GM10248 (cell line): ENCODE measurements around the gene PRC1.

Experiments
- CTCF ChIA-PET: fragments of 300-600 bp; sonication (Branson Sonifier 250); formaldehyde crosslinking; extraction: SDS; loops from one replicate; lab custom pipeline; 2021; ENCODE audit warnings: antibody characterized with exemption; lab: Yijun Ruan, JAX
- POLR2A ChIA-PET: fragments of 350-650 bp; sonication (Branson Sonifier 250); formaldehyde crosslinking; extraction: SDS; loops from one replicate; lab custom pipeline; 2020; ENCODE audit warnings: antibody characterized with exemption; lab: Yijun Ruan, JAX
- DNase-seq: peaks from one replicate; pipeline ENCODE4 v3.0.0; 2012; ENCODE audit errors: extremely low spot score
- CTCF ChIP-seq: IDR thresholded peaks from 2 replicates; pipeline ENCODE4 v1.5.1; 2012; ENCODE audit warnings: mild to moderate bottlenecking, low read depth; ENCODE audit errors: extremely low read depth, missing control alignments, control extremely low read depth

Gene PRC1

GRCh38 chr15:90949979-90950675 lies 44.2 kb downstream of the PRC1 start:
- CTCF ChIA-PET = interaction anchor here (1.0 to 23.2 kb wide), 2 partner anchors 13 to 82 kb away, joined by 3 to 447 read pairs; partner anchors contain the start of genes HDDC3 and UNC45A
- no peak for DNase-seq
- POLR2A ChIA-PET = interaction anchor here (0.6 kb wide), 1 partner anchor 96 kb away, joined by 4 read pairs; no protein-coding TSS in a partner anchor
- no peak for TF ChIP-seq CTCF

- no peak for DNase-seq
- CTCF ChIA-PET = interaction anchor here (1.3 to 23.2 kb wide), 3 partner anchors 8 to 85 kb away, joined by 3 to 447 read pairs (median 27); partner anchors contain the start of genes HDDC3 and UNC45A
- POLR2A ChIA-PET = no interaction called here
- TF ChIP-seq CTCF = no peak
These were observed 45.8 kb downstream of the PRC1 start for GRCh38 chr15:90948506-90948905.

GRCh38 chr15:90947577-90948357 lies 46.6 kb downstream of the PRC1 start:
- POLR2A ChIA-PET = no interaction called here
- no peak for TF ChIP-seq CTCF
- no peak for DNase-seq
- CTCF ChIA-PET = interaction anchor here (1.3 to 23.2 kb wide), 4 partner anchors 9 to 102 kb away, joined by 3 to 447 read pairs (median 16); partner anchors contain the start of genes HDDC3 and UNC45A

GRCh38 chr15:90946941-90947576 lies 47.3 kb downstream of the PRC1 start:
- no peak for TF ChIP-seq CTCF
- POLR2A ChIA-PET = no interaction called here
- no peak for DNase-seq
- CTCF ChIA-PET = interaction anchor here (1.0 to 23.2 kb wide), 6 partner anchors 10 to 103 kb away, joined by 3 to 447 read pairs (median 4); partner anchors contain the start of genes HDDC3 and UNC45A

GRCh38 chr15:90946538-90946937 lies 47.8 kb downstream of the PRC1 start:
- DNase-seq = no peak
- no peak for TF ChIP-seq CTCF
- ChIA-PET POLR2A (no interaction called here), CTCF (interaction anchor here (1.0 to 23.2 kb wide), 6 partner anchors 8 to 103 kb away, joined by 3 to 447 read pairs (median 5); partner anchors contain the start of genes HDDC3, RCCD1 and UNC45A)

GRCh38 chr15:90945091-90945490 lies 49.2 kb downstream of the PRC1 start:
- DNase-seq = no peak
- no peak for TF ChIP-seq CTCF
- ChIA-PET CTCF (interaction anchor here (2.0 to 23.2 kb wide), 3 partner anchors 7 to 105 kb away, joined by 6 to 447 read pairs (median 447); partner anchors contain the start of genes HDDC3, RCCD1 and UNC45A), POLR2A (no interaction called here)
